Loucy (cell line): ENCODE measurements around the gene CD209.

Experiments used
- H2AFZ ChIP-seq: fragments of 200-600 bp; sonication (generic); 2 replicates; pipeline ENCODE4 v1.6.0; 2016; ENCODE audit warnings: antibody characterized with exemption, mild to moderate bottlenecking, low read length, moderate library complexity
- H3F3A ChIP-seq: fragments of 200-600 bp; 2 replicates; pipeline ENCODE4 v1.6.0; 2016; ENCODE audit warnings: antibody characterized with exemption, low read depth, mild to moderate bottlenecking
- H3K27me3 ChIP-seq: fragments of 200-600 bp; sonication (generic); 2 replicates; pipeline ENCODE4 v1.6.1; 2014; ENCODE audit warnings: low read length, mild to moderate bottlenecking; ENCODE audit not compliant: insufficient read depth, poor library complexity, severe bottlenecking
- H3K36me3 ChIP-seq: fragments of 200-600 bp; sonication (generic); 2 replicates; pipeline ENCODE4 v1.6.1; 2016; ENCODE audit warnings: low read length; ENCODE audit not compliant: insufficient read depth
- H3K4me1 ChIP-seq: fragments of 200-600 bp; sonication (generic); 2 replicates; pipeline ENCODE4 v1.5.1; 2014; ENCODE audit warnings: low read length, mild to moderate bottlenecking; ENCODE audit not compliant: insufficient read depth, poor library complexity, severe bottlenecking
- H3K4me2 ChIP-seq: fragments of 200-600 bp; sonication (generic); 2 replicates; pipeline ENCODE4 v1.6.0; 2014; ENCODE audit warnings: antibody characterized with exemption, low read length, low read depth, mild to moderate bottlenecking; ENCODE audit not compliant: poor library complexity, severe bottlenecking
- H3K4me3 ChIP-seq: fragments of 200-600 bp; sonication (generic); 2 replicates; pipeline ENCODE4 v1.5.1; 2014; ENCODE audit warnings: low read length, mild to moderate bottlenecking, mixed read lengths; ENCODE audit not compliant: poor library complexity, severe bottlenecking
- H3K79me2 ChIP-seq: fragments of 200-600 bp; sonication (generic); 2 replicates; pipeline ENCODE4 v1.6.1; 2014; ENCODE audit warnings: low read length; ENCODE audit not compliant: insufficient read depth
- H3K9ac ChIP-seq: fragments of 200-600 bp; sonication (generic); 2 replicates; pipeline ENCODE4 v1.6.0; 2014; ENCODE audit warnings: mild to moderate bottlenecking, low read depth, low read length, moderate library complexity; ENCODE audit not compliant: poor library complexity, severe bottlenecking
- H3K9me2 ChIP-seq: fragments of 200-600 bp; sonication (generic); replicated peaks from 2 replicates; pipeline ENCODE4 v1.6.1; 2016; ENCODE audit warnings: low read depth, low read length, mixed read lengths
- H3K9me3 ChIP-seq: fragments of 200-600 bp; sonication (generic); 2 replicates; pipeline ENCODE4 v1.6.1; 2014; ENCODE audit warnings: mild to moderate bottlenecking, antibody characterized with exemption, low read length, low read depth; ENCODE audit not compliant: insufficient read depth
- H4K20me1 ChIP-seq: fragments of 200-600 bp; sonication (generic); 2 replicates; pipeline ENCODE4 v1.6.0; 2014; ENCODE audit warnings: antibody characterized with exemption, low read length, mild to moderate bottlenecking; ENCODE audit not compliant: insufficient read depth, poor library complexity, severe bottlenecking
- EZH2phosphoT487 ChIP-seq: fragments of 200-600 bp; IDR thresholded peaks from 2 replicates; pipeline ENCODE4 v1.6.1; 2018; ENCODE audit warnings: antibody characterized with exemption, mild to moderate bottlenecking, moderate library complexity, borderline replicate concordance
- TF ChIP-seq, protein P1 (sequence below): fragments of 200-600 bp; sonication (generic); conservative IDR thresholded peaks from 2 replicates; pipeline ENCODE4 v1.5.1; 2014; ENCODE audit warnings: mild to moderate bottlenecking, antibody characterized with exemption, low read length

CD209 gene

DNA sequence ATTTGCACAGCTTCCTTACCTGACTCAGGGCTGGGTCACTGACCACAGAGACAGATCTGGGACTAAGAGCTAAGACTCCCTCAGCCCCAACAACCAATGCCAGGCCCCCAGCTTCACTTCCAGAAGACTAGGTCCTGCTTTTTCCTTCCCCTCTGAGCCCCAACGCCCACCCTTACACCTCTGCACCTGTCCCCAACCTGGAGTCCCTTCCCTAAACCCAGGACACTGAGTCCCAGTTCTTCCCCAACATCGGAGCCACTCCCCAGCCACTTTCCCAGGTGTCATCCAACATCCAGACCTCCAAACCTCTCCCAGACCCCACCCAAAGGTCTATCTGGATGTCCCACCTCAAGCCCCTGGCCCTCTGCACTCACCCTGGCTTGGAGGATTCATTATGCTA is 48.3 kb downstream of the CD209 start:
- Histone ChIP-seq H3K4me1 (no peaks in the 10 kb centered on the region), H3K9me3 (no peaks in the 10 kb centered on the region), H3K4me3 (no peak overlapping the region), H3F3A (no peaks in the 10 kb centered on the region), H3K9me2 (no peaks in the 10 kb centered on the region), H2AFZ (no peak overlapping the region), H3K9ac (no peak overlapping the region), H3K27me3 (no peaks in the 10 kb centered on the region), H4K20me1 (no peaks in the 10 kb centered on the region), H3K4me2 (no peak overlapping the region), H3K79me2 (no peaks in the 10 kb centered on the region), H3K36me3 (no peaks in the 10 kb centered on the region)
- TF ChIP-seq, protein P1, sequence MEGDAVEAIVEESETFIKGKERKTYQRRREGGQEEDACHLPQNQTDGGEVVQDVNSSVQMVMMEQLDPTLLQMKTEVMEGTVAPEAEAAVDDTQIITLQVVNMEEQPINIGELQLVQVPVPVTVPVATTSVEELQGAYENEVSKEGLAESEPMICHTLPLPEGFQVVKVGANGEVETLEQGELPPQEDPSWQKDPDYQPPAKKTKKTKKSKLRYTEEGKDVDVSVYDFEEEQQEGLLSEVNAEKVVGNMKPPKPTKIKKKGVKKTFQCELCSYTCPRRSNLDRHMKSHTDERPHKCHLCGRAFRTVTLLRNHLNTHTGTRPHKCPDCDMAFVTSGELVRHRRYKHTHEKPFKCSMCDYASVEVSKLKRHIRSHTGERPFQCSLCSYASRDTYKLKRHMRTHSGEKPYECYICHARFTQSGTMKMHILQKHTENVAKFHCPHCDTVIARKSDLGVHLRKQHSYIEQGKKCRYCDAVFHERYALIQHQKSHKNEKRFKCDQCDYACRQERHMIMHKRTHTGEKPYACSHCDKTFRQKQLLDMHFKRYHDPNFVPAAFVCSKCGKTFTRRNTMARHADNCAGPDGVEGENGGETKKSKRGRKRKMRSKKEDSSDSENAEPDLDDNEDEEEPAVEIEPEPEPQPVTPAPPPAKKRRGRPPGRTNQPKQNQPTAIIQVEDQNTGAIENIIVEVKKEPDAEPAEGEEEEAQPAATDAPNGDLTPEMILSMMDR: no peak
- no peak for TF ChIP-seq EZH2phosphoT487

DNA sequence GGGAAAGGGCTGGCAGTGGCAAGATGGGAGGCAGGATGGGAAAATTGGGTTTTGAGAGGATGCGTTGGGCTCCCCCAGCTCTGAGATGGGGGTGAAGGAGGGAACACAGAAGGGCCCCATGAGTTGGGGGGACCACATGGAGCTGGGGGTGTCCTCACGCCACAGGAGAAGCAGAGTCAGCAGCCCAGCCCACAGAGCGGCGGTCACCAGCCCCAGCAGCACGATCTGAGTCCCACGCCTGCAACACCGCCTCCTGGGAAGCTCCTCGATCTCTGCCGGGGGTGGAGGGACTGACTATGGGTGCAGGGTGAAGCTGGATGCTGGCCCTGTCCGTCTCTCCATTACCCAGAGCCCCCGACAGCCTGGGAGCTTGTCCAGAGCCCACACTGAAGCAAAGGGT is 48.8 kb downstream of the CD209 start:
- no peaks in the 10 kb centered on the region for H3K9me2 ChIP-seq
- H3K4me2 ChIP-seq: no peak overlapping the region
- no peaks in the 10 kb centered on the region for H4K20me1 ChIP-seq
- no peak for TF ChIP-seq EZH2phosphoT487
- TF ChIP-seq, protein P1: no peak
- H3K27me3 ChIP-seq: no peaks in the 10 kb centered on the region
- no peaks in the 10 kb centered on the region for H3K4me1 ChIP-seq
- no peak overlapping the region for H3K4me3 ChIP-seq
- H3K9me3 ChIP-seq: no peaks in the 10 kb centered on the region
- no peaks in the 10 kb centered on the region for H3F3A ChIP-seq
- no peaks in the 10 kb centered on the region for H3K79me2 ChIP-seq
- no peak overlapping the region for H3K9ac ChIP-seq
- H3K36me3 ChIP-seq: no peaks in the 10 kb centered on the region
- H2AFZ ChIP-seq: no peak overlapping the region

DNA sequence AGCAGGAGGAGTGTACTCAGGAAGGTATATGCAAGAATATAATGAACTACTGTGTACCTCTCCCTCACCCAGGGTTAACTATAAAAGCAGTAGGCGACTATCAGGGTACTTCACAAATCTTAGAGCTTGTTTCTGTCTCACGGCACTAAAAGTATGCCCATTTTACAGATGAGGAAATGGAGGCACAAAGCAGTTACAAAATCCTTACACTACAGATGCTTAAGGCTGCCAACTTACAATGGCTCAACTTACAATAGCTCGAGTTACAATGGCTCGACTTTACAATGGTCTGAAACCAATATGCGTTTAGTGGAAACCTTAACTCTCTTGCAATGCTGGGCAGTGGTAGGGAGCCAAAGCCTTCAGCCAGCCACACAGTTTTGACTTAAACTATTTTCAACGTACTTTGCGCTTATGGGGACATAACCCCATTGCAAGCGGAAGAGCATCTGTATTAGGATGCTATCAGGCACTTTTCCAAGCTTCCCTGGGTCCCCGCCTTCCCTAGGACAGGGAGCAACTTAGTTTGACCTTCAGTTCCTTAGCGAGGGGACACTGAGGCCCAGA is 49.5 kb downstream of the CD209 start:
- no peaks in the 10 kb centered on the region for H3K27me3 ChIP-seq
- no peaks in the 10 kb centered on the region for H3K9me2 ChIP-seq
- H3K9me3 ChIP-seq: no peaks in the 10 kb centered on the region
- no peak overlapping the region for H3K9ac ChIP-seq
- no peak for TF ChIP-seq EZH2phosphoT487
- TF ChIP-seq, protein P1: no peak
- no peaks in the 10 kb centered on the region for H3K4me1 ChIP-seq
- no peak overlapping the region for H3K4me3 ChIP-seq
- H3K4me2 ChIP-seq: no peak overlapping the region
- no peaks in the 10 kb centered on the region for H3F3A ChIP-seq
- H3K36me3 ChIP-seq: no peaks in the 10 kb centered on the region
- H2AFZ ChIP-seq: no peak overlapping the region
- H4K20me1 ChIP-seq: no peaks in the 10 kb centered on the region
- no peaks in the 10 kb centered on the region for H3K79me2 ChIP-seq
